ENCODE results near the gene SYCE3. TPM values are rescaled to one million over a fixed set of nuclear protein-coding genes. Genes with fewer than 3 reads are reported as not detected.

The SYCE3 gene
- total RNA-seq, 1 donor from 2014 or later: not detected

DNA sequence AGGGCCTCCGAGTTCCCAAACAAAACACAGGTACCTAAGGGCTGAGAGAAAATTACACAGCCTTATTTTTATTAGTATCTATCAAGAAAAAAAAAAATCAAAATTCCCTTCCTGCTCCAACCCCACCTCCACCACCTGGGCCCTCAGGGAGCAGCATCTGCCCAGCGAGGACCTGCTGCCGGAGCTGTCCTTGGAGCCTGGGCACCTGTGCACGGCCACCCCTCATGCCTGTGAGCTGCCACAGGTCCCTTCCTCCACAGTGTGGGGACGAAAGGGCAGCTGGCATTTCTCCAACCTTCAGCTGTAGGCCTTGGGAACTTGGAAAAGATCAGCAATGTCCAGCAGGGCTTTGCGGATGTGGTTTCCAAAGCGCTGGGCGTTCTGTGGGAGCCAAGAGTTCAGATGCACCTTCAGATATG is 6.3 kb upstream of the SYCE3 start:
- H3K9me3 Mint-ChIP-seq (ENCODE audit: low read depth): no peaks in the 10 kb centered on the region
- no peak overlapping the region for H3K4me3 Mint-ChIP-seq (ENCODE audit: low read depth)
- DNase-seq (ENCODE audit: low spot score, unreplicated experiment): no peak
- no peaks in the 10 kb centered on the region for H3K27me3 Mint-ChIP-seq
- H3K4me1 Mint-ChIP-seq (ENCODE audit: low read depth): no peaks in the 10 kb centered on the region
- peaks cover 6% of the 10 kb centered on the region for H3K36me3 Mint-ChIP-seq (ENCODE audit: insufficient read depth)
- no peak overlapping the region for H3K27ac Mint-ChIP-seq
- TF ChIP-seq CTCF (IDR thresholded peaks at IDR 0.05; ENCODE audit: unreplicated experiment): no peak

DNA sequence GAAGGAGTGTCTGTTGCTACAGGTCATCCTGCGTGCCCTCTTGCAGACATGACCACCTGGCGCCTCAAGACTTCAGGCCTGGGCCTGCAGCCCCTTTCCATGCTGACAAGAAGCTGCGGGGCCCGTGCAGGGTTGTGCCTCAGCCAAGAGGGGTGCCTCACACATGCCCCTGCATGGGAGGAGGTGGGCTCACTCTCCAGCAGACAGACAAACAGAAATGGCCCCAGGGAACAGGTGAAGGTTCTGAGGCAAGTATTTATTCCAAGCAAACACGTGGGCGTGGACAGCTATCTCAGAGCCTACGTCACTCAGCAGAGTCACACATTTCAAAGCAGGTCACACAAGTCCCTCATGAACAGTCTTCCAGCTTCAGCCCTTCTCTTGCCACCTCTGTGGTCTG is 5.9 kb upstream of the SYCE3 start:
- TF ChIP-seq CTCF (IDR thresholded peaks at IDR 0.05; ENCODE audit: unreplicated experiment): no peak
- no peak for DNase-seq (ENCODE audit: low spot score, unreplicated experiment)
- peaks cover 2% of the 10 kb centered on the region for H3K4me1 Mint-ChIP-seq (ENCODE audit: low read depth)
- H3K36me3 Mint-ChIP-seq (ENCODE audit: insufficient read depth): peaks cover 6% of the 10 kb centered on the region
- H3K27me3 Mint-ChIP-seq: no peaks in the 10 kb centered on the region
- no peak overlapping the region for H3K4me3 Mint-ChIP-seq (ENCODE audit: low read depth)
- no peak overlapping the region for H3K27ac Mint-ChIP-seq
- no peaks in the 10 kb centered on the region for H3K9me3 Mint-ChIP-seq (ENCODE audit: low read depth)

DNA sequence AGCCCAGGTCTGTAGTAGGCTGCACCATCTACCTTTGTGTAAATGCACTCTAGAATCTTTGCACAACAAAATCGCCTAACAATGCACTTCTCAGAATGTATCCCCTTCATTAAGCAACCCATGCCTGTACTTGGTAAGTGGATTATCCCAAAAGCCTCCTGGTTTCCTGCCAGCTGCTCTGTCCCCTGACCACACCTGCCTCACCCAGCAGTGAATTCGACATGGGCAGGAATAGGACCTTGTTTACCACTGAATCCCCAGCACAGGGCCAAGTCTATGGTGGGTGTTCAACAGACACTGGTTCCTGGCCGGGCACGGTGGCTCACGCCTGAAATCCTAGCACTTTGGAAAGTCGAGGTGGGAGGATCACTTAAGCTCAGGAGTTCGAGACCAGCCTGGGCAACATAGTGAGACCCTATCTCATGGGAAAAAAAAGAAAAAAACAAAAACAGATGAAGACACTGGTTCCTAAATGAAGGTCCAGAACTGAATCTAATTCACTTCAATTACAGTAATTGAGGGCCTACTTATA is 5.1 kb upstream of the SYCE3 start:
- peaks cover 8% of the 10 kb centered on the region for H3K4me1 Mint-ChIP-seq (ENCODE audit: low read depth)
- H3K4me3 Mint-ChIP-seq (ENCODE audit: low read depth): no peak overlapping the region
- no peaks in the 10 kb centered on the region for H3K27me3 Mint-ChIP-seq
- peaks cover 6% of the 10 kb centered on the region for H3K36me3 Mint-ChIP-seq (ENCODE audit: insufficient read depth)
- H3K27ac Mint-ChIP-seq: no peak overlapping the region
- no peak for DNase-seq (ENCODE audit: low spot score, unreplicated experiment)
- H3K9me3 Mint-ChIP-seq (ENCODE audit: low read depth): no peaks in the 10 kb centered on the region
- no peak for TF ChIP-seq CTCF (IDR thresholded peaks at IDR 0.05; ENCODE audit: unreplicated experiment)

DNA sequence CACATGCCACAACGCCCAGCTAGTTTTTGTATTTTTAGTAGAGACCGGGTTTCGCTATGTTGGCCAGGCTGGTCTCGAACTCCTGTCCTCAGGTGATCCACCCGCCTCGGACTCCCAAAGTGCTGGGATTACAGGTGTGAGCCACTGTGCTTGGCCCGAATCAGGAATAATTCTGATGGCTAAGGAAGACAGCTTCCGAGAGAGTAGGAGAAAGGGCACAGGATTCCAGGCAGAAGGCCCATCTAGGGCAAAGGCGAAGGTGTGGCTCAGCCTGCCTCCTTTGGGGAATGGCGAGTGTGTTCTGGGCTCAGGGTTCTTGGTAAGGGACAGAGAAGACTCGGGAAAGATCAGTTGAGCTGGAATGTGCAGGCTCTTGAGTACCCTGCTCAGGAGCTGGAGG is 1.6 kb upstream of the SYCE3 start:
- Mint-ChIP-seq H3K36me3 (ENCODE audit: insufficient read depth) (peaks cover under 1% of the 10 kb centered on the region), H3K27me3 (peaks cover 22% of the 10 kb centered on the region), H3K4me3 (ENCODE audit: low read depth) (no peak overlapping the region), H3K27ac (no peak overlapping the region), H3K4me1 (ENCODE audit: low read depth) (peaks cover 8% of the 10 kb centered on the region), H3K9me3 (ENCODE audit: low read depth) (no peaks in the 10 kb centered on the region)
- DNase-seq (ENCODE audit: low spot score, unreplicated experiment): no peak
- TF ChIP-seq CTCF (IDR thresholded peaks at IDR 0.05; ENCODE audit: unreplicated experiment): no peak

DNA sequence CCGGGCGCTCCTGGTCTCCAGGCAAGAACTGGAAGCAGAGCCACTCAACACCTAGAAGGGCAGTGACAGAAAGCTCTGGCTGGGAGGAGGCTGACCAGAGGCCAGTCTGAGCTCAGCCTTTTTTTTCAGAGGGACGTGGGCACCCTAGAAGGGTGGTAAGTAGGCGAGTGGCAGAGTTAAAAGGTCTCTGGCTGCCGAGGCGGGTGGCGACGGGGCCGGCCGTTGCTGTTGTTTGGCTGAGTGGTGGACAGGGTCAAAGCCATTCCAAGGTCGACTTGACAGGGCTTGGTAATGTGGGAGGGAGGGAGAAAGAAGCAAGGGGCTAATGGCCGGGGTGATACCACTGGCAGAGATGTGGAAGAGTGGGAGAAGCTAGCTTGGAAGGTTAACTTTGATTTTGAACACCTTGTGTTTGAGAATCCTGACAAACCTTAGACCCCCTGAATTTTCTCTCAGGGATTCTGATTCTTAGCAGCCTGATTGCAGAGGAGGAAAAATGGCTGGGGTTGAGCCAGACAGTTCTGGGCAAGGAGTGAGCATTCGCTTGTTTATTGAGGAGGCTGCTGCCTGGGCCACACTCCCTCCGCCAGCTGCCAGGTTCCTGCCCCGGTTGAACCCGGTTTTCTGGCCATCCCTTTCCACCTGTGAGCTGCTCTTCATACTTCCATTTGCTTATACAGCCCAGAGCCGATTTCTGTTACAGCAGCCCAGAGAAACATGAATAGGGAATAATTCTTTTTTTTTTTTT is 868 bp upstream of the SYCE3 start:
- no peak for DNase-seq (ENCODE audit: low spot score, unreplicated experiment)
- Mint-ChIP-seq H3K4me3 (ENCODE audit: low read depth) (peak overlapping the region; percentile 86), H3K4me1 (ENCODE audit: low read depth) (peaks cover 8% of the 10 kb centered on the region), H3K27ac (peak overlapping the region; percentile 89), H3K9me3 (ENCODE audit: low read depth) (no peaks in the 10 kb centered on the region), H3K36me3 (ENCODE audit: insufficient read depth) (no peaks in the 10 kb centered on the region), H3K27me3 (peaks cover 28% of the 10 kb centered on the region)
- TF ChIP-seq CTCF (IDR thresholded peaks at IDR 0.05; ENCODE audit: unreplicated experiment): no peak

Measured in progenitor cell of endocrine pancreas (in vitro differentiated cells).